Limb (tissue), 2 donors: ENCODE data around the gene FGD4.

Source experiments
- DNase-seq, 2 donors: peaks; one replicate each; pipeline ENCODE4 v3.0.0-alpha.2; 2016; ENCODE audit errors: extremely low spot score in 2 of 2

The FGD4 gene

DNA sequence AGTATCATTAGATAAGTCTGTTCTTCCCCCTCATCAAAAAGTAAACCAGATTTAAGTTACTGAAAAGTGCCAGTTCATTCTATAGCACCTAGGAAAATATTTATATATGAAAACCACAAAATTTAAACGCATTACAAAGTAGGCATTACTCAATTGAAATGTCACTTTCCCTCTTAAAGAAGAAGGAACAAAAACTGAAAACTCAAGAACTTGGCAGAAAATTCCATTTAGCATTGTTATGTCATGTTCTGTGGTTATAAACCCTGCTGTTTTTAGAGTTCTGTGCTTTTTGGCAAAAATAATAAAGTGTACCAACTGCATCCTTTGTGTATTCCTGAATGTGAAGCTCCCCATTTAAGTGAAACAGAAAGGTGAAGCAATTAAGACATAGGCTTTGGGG, 3.6 kb downstream of the FGD4 start:
- DNase-seq = no peak

DNA sequence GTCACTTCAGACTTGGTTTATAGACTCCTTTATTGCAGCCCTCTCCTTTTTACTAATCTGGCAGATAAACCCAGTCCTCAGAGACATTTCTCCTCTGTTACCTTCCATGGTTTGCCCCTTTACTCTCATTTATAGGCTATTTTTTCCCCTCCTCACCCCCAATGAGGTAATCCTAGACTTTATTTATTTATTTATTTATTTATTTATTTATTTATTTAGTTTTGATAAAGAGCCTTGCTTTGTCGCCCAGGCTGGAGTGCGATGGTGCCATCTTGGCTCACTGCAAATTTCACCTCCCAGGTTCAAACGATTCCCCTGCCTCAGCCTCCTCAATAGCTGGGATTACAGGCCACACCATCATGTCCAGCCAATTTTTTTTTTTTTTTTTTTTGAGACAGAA, 8.4 kb downstream of the FGD4 start:
- no peak for DNase-seq

DNA sequence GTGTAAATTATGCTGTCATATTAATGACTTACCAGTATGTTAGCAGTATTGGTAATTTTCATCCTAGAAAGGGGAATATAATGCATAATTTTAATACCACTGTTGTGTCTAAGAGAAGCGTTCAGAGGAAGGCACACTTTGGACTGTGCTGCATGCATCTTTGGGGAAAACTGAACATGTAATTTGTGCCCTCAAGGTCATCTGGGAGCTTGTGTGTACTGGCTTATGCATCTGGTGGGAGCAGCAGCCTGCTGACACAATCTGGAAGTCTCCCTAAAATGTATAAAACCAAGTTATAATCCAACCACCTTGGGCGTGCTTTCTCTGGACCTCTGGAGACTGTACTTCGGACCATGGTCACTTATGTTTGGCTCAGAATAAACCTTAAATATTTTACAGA, 14.1 kb downstream of the FGD4 start:
- DNase-seq = no peak

DNA sequence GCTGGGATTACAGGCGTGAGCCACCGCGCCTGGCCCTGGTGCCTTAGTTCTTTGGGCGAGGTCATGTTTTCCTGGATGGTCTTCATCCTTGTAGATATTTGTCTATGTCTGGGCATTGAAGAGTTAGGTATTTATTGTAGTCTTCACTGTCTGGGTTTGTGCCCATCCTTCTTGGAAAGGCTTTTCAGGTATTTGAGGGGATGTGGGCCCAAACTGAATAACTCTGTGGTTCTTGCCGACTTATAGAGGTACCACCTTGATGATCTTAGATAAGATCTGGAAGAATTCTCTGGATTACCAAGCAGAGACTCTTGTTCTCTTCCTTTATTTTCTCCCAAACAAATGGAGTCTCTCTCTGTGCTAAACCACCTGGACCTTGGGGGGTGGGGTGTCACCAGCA, 18.9 kb downstream of the FGD4 start:
- no peak for DNase-seq

DNA sequence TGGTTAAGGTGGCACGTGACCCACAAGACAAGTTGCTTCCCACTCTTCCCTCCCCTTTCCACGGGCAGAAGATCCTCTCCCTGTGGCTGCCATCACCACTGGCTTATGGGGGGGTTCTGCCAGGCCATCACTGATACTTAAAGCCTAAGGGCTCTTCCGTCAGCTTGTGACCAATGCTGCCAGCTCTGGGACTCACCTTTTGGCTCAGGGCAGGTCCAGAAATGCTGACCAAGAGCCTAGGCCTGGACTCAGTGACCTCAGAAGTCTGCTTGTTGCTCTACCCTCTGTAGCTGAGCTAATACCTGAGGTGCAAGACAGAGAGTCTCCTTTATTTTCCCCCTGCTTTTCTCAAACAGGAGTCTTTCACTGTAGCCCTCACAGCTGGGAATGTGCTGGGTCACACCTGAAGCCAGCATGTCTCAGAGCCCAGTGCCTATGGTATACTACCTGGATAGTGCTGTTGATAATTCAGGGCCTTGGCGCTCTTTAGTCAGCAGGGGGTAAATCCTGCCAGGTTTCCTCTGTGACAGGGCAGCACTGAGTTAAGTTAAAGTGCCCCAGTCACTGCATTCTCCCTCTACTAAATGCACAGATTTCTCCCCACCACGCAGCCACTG, 19.7 kb downstream of the FGD4 start:
- DNase-seq = no peak

DNA sequence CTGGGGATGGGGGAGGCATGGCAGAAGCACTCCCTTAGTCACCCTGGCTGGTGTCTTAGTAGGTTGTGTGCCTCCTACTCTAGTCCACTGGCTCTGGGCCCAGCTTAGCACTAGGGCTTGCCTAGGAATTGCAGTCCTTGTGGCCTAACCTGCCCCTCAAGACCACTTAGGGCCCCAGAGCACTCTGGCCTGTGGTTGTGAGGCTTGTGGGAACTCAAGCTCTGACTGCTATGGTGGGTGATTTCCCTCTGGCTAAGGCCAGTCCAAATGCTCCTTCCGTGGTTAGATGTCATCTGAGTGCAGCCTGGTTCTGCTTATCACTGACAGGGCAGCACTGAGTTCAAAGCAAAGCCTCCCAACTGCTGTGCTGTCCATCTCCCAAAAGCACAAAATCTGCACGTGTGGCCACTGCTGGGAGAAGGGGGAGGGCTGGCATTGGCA, 20.2 kb downstream of the FGD4 start:
- no peak for DNase-seq

DNA sequence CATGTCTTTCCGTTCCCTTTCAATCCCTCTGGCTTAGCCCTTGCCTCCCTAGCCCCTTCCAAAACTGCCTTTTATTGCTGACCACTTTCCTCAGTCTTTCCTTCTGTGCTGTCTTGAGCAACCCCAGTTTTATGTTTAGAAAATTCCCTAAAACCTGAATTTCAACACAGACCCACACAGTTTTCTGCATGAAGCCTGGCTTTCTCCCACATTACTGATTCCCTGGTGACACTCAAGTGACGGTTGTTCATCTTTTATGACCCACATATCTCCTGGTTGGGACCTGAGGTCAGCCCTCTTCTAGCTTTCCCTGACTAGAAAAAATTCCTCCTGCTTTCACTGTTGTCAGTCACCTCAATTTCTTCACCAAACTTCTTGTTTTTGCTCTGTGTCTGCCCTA, 21.0 kb downstream of the FGD4 start:
- DNase-seq = no peak

- no peak for DNase-seq
Measured at GRCh38 chr12:32423559-32423958, 24.2 kb downstream of the FGD4 start.

GRCh38 chr12:32431025-32431424, 31.7 kb downstream of the FGD4 start:
- no peak for DNase-seq

GRCh38 chr12:32435921-32436705, 36.8 kb downstream of the FGD4 start:
- no peak for DNase-seq

- no peak for DNase-seq
Measured at GRCh38 chr12:32437095-32437515, 37.7 kb downstream of the FGD4 start.

DNA sequence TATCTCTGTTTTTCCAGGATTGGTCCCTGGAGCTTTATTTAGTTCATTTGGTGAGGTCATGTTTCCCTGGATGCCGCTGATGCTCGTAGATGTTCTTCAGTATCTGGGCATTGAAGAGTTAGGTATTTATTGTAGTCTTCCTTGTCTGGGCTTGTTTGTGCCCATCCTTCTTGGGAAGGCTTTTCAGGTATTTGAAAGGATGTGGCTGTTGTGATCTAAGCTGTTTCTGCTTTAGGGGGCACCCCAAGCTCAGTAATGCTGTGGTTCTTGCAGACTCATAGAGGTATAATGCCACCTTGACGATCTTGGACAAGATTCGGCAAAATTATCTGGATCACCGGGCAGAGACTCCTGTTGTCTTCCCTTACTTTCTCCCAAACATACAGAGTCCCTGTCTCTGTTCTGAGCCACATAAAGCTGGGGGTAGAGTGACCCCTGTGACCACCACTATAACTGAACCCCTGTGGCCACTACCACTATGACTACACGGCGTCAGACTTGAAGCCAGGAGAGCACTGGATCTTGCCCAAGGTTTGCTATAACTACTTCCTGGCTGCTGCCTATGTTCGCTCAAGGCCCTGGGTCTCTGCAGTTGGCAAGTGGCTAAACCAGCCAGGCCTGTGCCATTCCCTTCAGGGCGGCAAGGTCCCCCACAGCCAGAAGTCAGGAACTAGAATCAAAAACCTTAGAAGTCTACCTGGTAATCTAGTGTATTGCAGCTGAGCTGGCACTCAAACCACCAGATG, 40.9 kb downstream of the FGD4 start:
- no peak for DNase-seq

GRCh38 chr12:32443491-32443890, 44.1 kb downstream of the FGD4 start:
- no peak for DNase-seq

DNA sequence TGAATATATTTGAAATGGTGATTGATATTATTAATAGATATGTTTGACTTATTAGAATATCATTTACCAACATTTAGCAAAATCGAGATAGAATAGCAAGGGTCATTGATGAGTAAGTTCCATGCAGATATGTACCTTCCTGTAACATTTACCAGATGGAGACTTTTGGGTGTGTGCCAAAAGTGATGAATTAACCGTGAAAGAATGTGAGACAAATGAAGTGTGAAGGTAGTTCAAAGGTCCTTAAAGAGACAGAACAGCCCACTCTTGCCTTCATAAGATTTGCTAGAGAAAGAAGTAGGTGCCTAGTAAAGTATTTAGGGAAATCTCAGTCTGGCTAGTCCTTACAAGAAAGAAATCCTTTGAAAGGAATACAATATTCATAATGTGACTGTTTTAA, 45.5 kb downstream of the FGD4 start:
- DNase-seq = peak in 1 of 2 donors; percentile 20

DNA sequence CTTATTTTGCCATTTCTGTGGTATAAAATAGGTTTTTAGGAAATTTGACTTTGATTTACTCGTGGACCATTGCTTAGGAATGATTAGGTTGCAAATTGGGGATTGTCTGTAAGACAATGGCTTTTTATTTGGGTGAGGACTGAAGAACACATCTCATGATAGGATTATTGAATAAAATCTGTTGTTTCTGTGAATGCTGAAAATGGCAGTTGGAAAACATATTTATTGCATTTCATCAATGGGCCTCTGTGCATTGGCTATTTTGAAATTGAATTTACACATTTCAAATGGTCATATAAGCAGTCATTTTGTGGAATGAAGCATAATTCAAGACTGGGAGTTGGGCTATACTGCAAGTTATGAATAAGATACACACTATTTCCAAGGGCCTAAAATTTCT, 46.0 kb downstream of the FGD4 start:
- DNase-seq = no peak

DNA sequence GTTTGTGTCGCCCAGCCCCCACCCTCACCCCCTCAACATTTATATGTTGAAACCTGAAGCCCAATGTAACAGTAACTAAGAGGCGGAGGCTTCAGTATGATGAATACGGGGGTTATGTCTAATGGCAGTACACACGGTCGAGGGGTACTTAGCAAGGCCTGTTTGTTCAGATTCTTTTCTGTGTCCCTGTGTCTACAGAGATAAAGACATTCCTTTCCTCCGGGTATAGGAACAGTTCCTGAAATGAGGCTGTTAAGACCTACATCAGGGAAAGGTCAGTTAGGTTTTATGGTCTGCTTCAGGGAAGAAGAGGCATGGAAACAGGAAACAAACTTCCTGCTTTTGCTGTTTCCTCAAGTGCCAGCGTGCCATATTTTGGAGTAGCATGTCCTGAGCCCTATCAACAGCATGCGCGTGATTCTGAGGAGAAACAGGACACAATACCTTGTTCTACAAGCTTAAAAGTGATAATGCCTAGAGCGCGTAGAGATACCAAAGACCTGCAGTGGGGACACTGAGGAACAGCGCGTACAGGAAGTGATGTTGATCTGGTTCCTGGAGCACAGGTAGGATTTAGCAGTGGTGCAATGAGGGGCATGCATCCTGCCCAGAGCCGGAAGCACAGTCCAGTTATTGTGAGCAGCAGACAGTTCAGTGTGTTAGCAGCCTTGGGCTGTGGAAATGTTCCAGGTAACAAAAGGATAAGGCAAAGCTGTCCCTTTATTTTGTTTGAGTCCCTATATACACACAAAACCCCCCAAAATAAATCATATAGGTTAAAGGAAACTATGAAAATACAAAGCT, 47.2 kb downstream of the FGD4 start:
- no peak for DNase-seq

- DNase-seq = no peak
Measured at GRCh38 chr12:32448586-32448985, 49.2 kb downstream of the FGD4 start.

- no peak for DNase-seq
Measured at GRCh38 chr12:32450363-32450762, 51.0 kb downstream of the FGD4 start.

- DNase-seq = no peak
Measured at GRCh38 chr12:32450768-32451167, 51.4 kb downstream of the FGD4 start.

GRCh38 chr12:32451816-32452215, 52.5 kb downstream of the FGD4 start:
- no peak for DNase-seq

DNA sequence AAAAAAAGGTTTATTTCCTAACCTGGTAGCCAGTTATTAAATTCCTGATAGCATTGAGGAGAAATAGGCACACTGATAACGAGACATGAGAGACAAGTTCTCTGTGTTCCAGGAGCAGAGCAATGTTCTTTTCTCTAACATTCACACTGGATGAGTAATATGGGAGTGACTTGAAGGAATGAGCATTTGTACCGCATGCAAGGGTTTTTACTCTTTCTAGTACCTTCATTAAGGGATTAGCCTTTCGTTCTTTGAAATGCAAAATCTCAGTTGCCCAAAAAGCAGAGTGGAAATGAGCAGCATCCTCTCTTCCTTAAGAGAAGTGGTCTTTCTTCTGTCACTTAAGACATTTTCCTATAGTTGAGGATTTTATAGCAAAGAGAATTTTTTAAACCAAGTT, 54.7 kb downstream of the FGD4 start:
- DNase-seq = no peak

DNA sequence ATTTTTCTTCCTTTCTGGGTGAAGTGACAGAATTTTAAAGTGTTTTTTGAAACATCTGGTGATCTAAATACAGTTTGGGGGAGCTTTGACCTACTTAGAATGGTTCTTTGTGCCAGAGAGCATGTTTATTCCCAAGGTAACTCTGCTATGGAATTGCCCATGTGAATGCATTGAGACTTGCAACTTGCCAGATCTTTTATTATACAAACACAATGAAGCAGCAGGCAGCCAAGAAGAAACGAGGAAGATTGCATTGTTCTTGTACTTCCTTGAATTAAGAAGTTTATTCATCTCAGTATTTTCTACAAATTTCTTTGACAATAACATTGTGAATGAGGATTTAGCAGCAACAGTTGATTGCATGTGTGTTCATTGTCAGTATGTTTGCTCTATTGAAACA, 55.5 kb downstream of the FGD4 start:
- no peak for DNase-seq
